ENCODE data around the gene LRTM2.

GRCh38 chr12:1852076-1852475 is 31.7 kb downstream of the LRTM2 start:
- TF ChIP-seq CTCF (IDR thresholded peaks at IDR 0.05) (no peak), TCF7L2 (IDR thresholded peaks at IDR 0.05; ENCODE audit: low read depth, low read length) (no peak), REST (IDR thresholded peaks at IDR 0.05; ENCODE audit: insufficient read depth in 1 of 2, low read depth in 2 of 2, low read length in 1 of 2) (no peak), POLR2AphosphoS5 (IDR thresholded peaks at IDR 0.05; ENCODE audit: low read depth, low read length) (no peak), SIN3A (IDR thresholded peaks at IDR 0.05; ENCODE audit: borderline replicate concordance, insufficient read depth, low read depth, low read length) (no peak)
